ENCODE results near the gene LIAS. TPM values are rescaled to one million over a fixed set of nuclear protein-coding genes. Genes with fewer than 3 reads are reported as not detected.
A peak's percentile ranks its signal among the peaks of the same experiment; 100 is the strongest.
"Not testable (repeated sequence)": the region's sequence is repeated elsewhere in the genome, so short reads cannot be mapped to it uniquely, and the experiment has no call there.

LIAS gene
- 10.0 TPM for polyA plus RNA-seq (2013, experiment 1 of 2; ENCODE audit: insufficient read length)
- 10.4 TPM for polyA plus RNA-seq (2013, experiment 2 of 2; ENCODE audit: insufficient read length)

DNA sequence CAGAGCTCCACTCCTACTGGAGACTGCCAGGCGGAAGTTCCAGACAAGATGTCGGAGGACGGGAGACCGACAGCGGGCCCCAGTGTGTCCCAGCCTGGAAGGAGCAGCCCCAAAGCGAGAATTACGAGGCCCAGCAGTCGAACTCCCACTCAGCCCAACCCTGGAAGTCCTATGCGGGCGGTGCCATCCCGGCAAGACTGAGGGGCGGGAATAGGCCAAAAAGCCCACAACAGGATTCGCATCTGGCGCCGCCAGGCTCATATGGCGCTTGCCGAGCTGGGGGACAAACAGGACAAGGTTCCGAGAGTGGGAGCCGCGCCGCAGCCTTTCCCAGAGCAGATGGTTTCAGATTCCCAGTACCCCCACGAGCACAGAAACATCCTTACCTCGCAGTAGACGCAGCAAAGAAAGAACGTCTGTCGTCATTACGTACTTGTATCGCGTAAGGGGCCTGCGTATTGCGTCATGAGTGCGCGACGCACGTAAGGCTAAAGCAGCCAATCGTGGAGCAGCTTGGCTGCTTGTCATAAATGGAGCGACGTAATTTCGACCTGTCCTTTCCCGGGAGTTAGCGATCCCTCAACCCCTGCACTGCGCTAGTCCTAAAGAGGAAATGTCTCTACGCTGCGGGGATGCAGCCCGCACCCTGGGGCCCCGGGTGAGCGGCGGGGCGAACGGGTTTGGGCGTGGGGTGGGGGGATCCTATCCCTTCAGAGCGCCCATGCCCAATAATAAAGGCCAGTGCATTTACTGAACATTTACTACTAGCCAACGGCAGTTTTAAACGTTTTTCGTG is at the start of gene LIAS, which contains the start of gene RPL9:
Gene LIAS (plus strand): TSS at position 552 of the 796 bp plus-strand sequence. CDS start 62 bp downstream, at position 614.
Gene RPL9 (minus strand): TSS at position 418 of the 796 bp plus-strand sequence. CDS start 483 bp downstream, outside the sequence.
- DNase-seq, result peak; percentile 99

DNA sequence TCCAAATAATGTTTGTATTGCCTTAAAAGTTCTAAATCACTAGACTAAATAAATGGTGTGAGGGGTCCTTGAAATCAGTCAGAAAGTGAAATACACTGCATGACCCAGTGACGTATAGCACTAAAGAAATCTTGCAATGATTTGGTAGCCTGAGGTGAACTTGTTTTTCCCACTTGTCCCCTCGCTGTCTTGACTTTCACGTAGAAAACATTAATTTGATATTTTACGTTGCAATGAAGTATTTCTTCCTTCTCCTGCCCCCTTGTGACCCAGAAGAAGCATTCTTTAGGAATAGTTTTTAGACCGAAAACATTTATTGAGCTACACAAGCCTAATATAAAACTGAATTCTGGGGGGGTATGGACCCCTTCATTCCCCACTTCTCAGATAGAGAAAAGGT is 48.4 kb upstream of the LIAS start:
- DNase-seq, result no peak

DNA sequence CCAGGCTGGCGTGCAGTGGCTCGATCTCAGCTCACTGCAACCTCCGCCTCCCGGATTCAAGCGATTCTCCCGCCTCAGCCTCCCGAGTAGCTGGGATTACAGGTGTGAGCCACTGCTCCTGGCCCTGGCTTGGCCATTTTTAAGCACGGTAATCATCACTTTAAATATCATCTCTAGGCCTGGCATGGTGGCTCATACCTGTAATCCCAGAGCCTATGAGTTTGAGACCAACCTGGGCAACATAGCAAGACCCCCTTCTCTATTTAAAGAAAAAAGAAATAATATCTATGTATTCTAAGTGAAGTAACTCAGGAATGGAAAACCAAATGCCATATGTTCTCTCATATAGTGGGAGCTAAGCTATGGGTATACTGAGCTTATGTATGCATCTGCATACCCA is 47.3 kb upstream of the LIAS start:
- not testable (repeated sequence) for DNase-seq

DNA sequence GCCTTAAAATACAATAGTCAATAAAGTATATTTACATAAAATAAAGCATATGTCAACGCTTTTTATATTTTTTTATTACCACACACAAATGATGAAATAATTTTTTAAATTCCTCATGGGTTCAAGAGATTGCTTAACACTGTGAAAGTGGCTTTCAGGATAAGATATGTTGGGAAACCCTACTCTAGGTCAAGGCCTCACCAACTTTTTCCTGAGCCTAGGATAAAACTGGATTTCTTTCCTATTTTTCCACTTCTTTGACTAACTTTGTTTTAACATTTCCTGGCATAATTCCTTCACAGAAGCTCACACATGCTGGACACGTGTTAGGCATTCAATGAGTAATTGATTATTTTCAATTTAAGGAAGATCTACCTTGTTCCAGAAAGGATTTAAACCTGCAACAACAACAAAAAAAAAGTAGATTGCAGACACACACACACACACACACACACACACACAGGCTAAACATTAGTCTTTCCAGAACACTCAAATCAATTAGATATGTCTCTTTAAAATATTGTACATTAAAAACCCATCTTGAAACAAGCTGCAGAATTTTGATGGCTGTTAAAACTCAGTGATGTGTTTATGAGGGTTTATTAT is 43.1 kb upstream of the LIAS start:
- DNase-seq, result no peak

DNA sequence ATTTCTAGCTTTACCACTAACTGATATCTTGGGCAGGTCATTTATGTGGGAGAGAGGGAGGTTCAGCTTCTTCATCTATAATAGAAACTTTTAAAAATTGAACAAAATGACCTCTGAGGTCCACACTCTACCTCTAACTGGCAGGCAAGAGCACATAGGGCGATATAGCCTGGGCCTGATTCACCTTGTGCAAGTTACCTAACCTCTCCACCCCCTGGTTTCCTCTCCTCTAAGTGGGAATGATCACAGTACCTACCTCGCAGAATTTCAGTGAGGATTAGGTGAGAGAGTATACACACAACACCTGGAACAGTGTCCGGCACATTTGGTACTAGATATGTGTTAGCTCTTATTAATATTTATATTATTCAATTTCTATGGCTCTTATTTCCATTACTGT is 36.6 kb upstream of the LIAS start:
- no peak for DNase-seq

GRCh38 chr4:39425297-39425696 is 33.6 kb upstream of the LIAS start:
- not testable (repeated sequence) for DNase-seq

DNA sequence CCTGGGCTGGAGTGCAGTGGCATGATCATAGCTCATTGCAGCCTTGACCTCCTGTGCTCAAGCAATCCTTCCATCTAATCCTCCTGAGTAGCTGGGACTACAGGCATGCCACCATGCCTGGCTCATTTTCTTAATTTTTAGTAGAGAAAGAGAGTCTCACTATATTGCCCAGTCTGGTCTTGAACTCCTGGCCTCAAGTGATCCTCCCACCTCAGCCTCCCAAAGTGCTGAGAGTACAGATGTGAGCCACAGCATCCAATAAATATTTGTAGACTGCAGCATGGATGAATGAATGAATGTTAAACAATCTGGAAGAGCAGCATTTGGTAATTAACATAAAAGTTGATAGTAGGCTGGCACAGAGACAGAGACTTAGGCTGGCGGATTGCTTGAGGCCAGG is 32.1 kb upstream of the LIAS start:
- DNase-seq, result no peak

DNA sequence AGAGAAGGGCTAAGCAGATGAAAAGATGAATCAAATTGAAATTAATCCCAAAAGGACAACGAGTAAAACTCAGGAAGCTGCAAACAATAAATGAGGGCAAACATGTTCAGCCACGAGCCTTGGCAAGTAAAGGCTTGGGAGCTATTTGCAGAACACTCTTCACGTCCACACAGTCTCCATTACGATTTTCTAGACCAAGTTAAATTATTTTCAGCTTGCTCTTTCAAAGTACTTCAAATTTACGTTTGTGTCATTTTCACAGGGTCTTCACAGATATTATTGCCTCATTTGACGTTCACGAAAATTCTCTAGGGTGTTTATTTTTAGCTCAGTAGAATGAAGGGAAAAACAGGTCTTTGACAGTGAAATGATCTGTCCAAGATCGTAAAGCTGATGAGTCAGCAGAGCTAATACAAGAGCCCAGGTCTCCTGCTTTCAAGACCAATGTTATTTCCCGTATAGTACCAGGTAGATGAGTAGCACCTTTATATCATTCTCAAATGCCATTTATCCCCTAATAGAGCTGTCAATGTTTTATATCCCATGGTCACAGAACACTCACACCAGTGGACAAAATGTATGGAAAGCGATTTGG is 31.2 kb upstream of the LIAS start:
- DNase-seq, result no peak

- DNase-seq, result no peak
Observed at GRCh38 chr4:39429476-39430334, 29.2 kb upstream of the LIAS start.

DNA sequence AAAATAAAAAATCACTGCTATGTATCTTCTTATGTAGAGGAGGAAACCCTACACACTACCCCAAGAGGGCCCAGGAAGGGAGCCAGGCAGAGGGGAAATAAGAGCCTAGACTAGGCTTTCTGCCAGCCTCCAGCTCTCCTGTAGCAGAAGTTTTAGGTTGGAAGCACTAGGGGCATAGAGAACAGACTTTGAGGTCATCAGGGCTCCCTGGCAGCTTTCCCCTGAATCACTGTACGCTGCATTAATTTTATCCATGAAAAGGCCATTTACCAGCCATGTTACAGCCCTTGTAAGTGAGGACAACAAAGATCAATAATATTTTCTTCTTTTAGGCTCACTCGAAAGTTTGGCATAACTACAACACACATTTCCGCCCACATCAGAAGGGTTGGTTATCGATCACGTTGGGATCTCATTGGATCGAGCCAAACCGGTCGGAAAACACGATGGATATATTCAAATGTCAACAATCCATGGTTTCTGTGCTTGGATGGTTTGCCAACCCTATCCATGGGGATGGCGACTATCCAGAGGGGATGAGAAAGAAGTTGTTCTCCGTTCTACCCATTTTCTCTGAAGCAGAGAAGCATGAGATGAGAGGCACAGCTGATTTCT is 24.9 kb upstream of the LIAS start:
- no peak for DNase-seq

DNA sequence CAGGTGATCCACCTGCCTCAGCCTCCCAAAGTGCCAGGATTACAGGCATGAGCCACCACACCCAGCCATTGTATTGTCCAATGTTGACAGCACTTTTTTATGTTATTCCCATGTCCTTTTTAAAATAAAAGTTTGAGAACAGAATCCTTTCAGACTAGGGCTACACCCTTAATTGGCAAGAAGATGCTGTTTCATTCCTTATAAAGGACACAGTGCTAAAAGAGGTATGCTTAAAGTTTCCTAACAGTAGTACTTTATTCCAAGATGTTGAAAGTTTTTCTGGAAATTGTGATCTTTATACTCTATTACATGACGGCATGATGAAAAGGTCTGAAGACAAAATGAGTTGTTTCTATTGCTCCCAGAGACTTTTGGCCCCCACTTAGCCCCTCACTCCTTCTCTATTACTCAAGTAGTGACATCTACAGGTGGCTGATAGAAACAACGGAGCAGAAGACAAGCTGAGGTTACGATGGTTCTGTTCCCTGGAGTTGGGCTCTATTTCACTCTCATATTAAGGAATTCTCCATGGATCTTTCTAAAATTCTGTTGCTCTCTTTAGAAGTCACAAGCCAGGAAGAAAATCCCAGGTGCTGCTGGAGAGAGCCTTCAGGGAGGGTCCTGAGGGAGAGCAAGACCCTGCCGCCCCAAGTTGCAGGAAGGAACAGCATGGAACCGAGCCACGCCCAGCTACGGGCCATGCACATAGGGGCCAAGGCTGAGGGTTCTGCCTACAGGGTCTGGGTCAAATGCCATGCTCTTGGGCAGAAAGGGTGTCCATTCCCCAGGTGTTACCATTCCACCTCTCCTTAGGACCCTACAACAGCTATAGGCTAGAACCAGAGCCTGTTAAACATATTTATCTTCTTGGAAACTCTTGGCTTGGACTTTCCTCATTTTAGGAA is 22.9 kb upstream of the LIAS start:
- no peak for DNase-seq

GRCh38 chr4:39441593-39441992 is 17.3 kb upstream of the LIAS start:
- no peak for DNase-seq

DNA sequence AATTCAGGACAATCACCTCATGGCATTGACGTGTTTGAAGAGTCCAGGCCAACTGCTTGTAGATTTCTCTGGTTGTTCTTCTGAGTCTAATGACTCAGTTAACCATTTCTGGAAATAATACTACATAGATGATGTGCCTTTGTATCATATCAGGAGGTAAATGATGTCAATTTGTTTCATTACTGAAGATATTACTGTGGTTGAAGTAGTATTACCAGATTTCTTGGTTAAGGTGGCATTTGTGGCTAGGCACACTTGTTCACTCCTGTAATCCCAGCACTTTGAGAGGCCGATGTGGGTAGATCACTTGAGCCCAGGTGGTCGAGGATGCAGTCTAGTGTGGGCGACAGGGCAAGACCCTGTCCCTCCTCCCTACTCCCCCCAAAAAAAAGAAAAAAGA is 15.9 kb upstream of the LIAS start:
- DNase-seq, result no peak

DNA sequence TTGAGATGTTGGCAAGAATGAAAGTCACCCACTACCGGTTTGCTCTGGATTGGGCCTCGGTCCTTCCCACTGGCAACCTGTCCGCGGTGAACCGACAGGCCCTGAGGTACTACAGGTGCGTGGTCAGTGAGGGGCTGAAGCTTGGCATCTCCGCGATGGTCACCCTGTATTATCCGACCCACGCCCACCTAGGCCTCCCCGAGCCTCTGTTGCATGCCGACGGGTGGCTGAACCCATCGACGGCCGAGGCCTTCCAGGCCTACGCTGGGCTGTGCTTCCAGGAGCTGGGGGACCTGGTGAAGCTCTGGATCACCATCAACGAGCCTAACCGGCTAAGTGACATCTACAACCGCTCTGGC is 12.4 kb upstream of the LIAS start:
- DNase-seq, result no peak

GRCh38 chr4:39446842-39447573 is 11.8 kb upstream of the LIAS start:
- peak; percentile 47 for DNase-seq

DNA sequence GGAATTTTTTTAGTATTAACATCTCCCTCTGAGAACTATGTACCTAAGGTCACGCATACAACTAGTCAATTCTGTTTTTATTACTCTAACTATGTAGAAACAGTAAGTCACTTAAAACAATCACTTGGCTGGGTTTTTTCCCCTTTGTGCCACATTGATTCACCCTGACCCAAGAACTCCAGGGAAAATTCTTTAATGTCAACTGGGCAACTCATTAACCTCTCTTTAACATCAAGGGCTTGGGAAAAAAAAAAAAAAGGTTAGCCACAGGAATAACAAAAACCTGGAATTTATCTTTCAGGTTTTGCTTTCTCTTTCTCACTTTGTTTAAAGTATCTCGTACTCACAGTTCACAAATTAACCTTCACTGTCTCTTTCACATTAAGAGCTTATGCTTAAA is 8.2 kb upstream of the LIAS start:
- DNase-seq, result no peak

GRCh38 chr4:39451423-39452023 is 7.3 kb upstream of the LIAS start:
- no peak for DNase-seq

DNA sequence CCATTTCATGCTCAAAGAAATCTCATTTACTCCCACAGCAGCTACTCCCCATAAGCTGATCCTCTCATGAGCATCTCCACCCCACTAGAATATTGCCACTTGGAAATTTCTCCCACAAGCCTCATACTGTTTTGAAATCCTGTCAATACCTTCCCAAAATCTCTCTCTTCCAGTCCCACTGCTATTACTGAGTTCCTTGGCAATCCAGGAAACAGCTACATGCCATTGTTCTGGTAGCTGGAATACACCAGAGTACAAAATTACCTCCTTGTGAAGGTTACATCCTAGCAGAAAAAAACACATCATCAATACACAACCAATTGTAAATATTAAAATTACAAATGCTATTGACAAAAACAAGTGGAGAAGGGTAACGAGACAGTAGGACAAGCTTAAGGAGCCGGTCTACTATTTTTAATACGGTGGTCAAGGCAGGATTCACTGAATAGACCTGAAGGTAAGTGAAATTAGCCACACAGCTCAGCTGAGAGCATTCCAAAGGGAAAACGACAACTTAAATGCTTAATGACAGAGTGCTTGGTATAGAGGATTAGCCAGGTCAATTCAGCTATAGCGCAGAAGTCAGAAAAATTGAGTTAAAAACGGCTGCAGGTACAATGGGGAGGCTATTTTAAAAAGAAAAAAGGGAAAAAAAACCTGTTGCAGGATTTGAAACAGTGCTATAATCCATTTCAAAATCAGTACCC is 6.5 kb upstream of the LIAS start:
- DNase-seq, result no peak

- DNase-seq, result no peak
Observed at GRCh38 chr4:39452860-39453587, 5.8 kb upstream of the LIAS start.

Data from fibroblast of skin of scalp (primary cell).